Vagina (tissue), 2 donors: ENCODE measurements around the gene ERGIC1. TPM values are rescaled to one million over a fixed set of nuclear protein-coding genes. Genes with fewer than 3 reads are reported as not detected.

Experiments
- DNase-seq, 2 donors: peaks; one replicate each; pipeline ENCODE4 v3.0.0-alpha.2; 2017; ENCODE audit errors: extremely low spot score in 2 of 2
- H3K27ac ChIP-seq: fragments of 200-600 bp; sonication (generic); one replicate; pipeline ENCODE4 v1.5.1; 2019
- H3K27me3 ChIP-seq: fragments of 200-600 bp; sonication (generic); one replicate; pipeline ENCODE4 v1.5.1; 2019
- H3K36me3 ChIP-seq, 2 donors: fragments of 200-600 bp; sonication (generic); one replicate each; pipeline ENCODE4 v1.5.1; 2017 to 2019
- H3K4me1 ChIP-seq: fragments of 200-600 bp; sonication (generic); one replicate; pipeline ENCODE4 v1.5.1; 2019
- H3K4me3 ChIP-seq, 2 donors: fragments of 200-600 bp; sonication (generic); 1 replicate in 1 of 2; 2 replicates in 1 of 2; pipeline ENCODE4 v1.5.1; 2016 to 2019
- H3K9me3 ChIP-seq: fragments of 200-600 bp; sonication (generic); one replicate; pipeline ENCODE4 v1.5.1; 2019
- CTCF ChIP-seq, 3 experiments: fragments of 450-650 bp in 2 of 3; fragments of 200-600 bp in 1 of 3; sonication (generic) in 1 of 3; IDR thresholded peaks; one replicate each; pipeline ENCODE4 v1.5.1; 2017 to 2019; ENCODE audit warnings: antibody characterized with exemption in 3 of 3, mild to moderate bottlenecking in 2 of 3, moderate library complexity in 2 of 3
- POLR2A ChIP-seq, 2 donors: fragments of 450-650 bp; IDR thresholded peaks; one replicate each; pipeline ENCODE4 v1.6.1; 2017; ENCODE audit warnings: antibody characterized with exemption in 2 of 2, mild to moderate bottlenecking in 2 of 2, moderate library complexity in 2 of 2
- POLR2AphosphoS5 ChIP-seq, 2 donors: sonication (generic); formaldehyde crosslinking; IDR thresholded peaks; one replicate each; pipeline ENCODE4 v1.9.0; 2017; ENCODE audit warnings: antibody characterized with exemption in 2 of 2, mild to moderate bottlenecking in 2 of 2, low read depth in 1 of 2; ENCODE audit not compliant: insufficient read depth in 1 of 2
- intact Hi-C: fragments of 100-400 bp; cut with DNase I; formaldehyde crosslinking; loops from one replicate; pipeline ENCODE4 v1.15.1; 2023
- total RNA-seq: library from RNA; depleted of rRNA; stranded (reverse); fragments of >200 nt; gene quantifications from one replicate; pipeline ENCODE4 v1.2.3, GENCODE V29; 2016

ERGIC1 gene
- total RNA-seq, 1 donor from 2014 or later = 97.2 TPM

GRCh38 chr5:172876578-172876977 is 42.5 kb downstream of the ERGIC1 start:
- peaks cover 66% of the 10 kb centered on the region for H3K4me1 ChIP-seq
- intact Hi-C loops = no loop called here
- no peaks in the 10 kb centered on the region for H3K9me3 ChIP-seq
- H3K27me3 ChIP-seq = no peaks in the 10 kb centered on the region
- no peak overlapping the region for H3K27ac ChIP-seq
- TF ChIP-seq POLR2A (IDR thresholded peaks at IDR 0.05) (no peak), CTCF (IDR thresholded peaks at IDR 0.05) (no peak), POLR2AphosphoS5 (IDR thresholded peaks at IDR 0.05; ENCODE audit: insufficient read depth in 1 of 2, low read depth in 1 of 2) (no peak)
- no peak for DNase-seq
- no peaks in the 10 kb centered on the region for H3K36me3 ChIP-seq
- H3K4me3 ChIP-seq = no peak overlapping the region

GRCh38 chr5:172877466-172878260 is 43.6 kb downstream of the ERGIC1 start:
- Histone ChIP-seq H3K4me1 (peaks cover 55% of the 10 kb centered on the region), H3K27ac (peak overlapping the region; percentile 66), H3K27me3 (no peaks in the 10 kb centered on the region), H3K4me3 (no peak overlapping the region), H3K36me3 (peaks cover 0 to 3% of the 10 kb centered on the region in 2 donors), H3K9me3 (no peaks in the 10 kb centered on the region)
- no peak for DNase-seq
- TF ChIP-seq POLR2AphosphoS5 (IDR thresholded peaks at IDR 0.05; ENCODE audit: insufficient read depth in 1 of 2, low read depth in 1 of 2) = no peak
- TF ChIP-seq POLR2A (IDR thresholded peaks at IDR 0.05) = no peak
- TF ChIP-seq CTCF (IDR thresholded peaks at IDR 0.05) = no peak
- intact Hi-C loops = no loop called here

GRCh38 chr5:172878585-172878932 is 44.5 kb downstream of the ERGIC1 start:
- Histone ChIP-seq H3K36me3 (peaks cover 0 to 5% of the 10 kb centered on the region in 2 donors), H3K9me3 (no peaks in the 10 kb centered on the region), H3K4me1 (peaks cover 46% of the 10 kb centered on the region), H3K4me3 (peak overlapping the region; percentile 8 to 10), H3K27me3 (no peaks in the 10 kb centered on the region), H3K27ac (peak overlapping the region; percentile 66)
- DNase-seq = no peak
- TF ChIP-seq CTCF (IDR thresholded peaks at IDR 0.05) (no peak), POLR2AphosphoS5 (IDR thresholded peaks at IDR 0.05; ENCODE audit: insufficient read depth in 1 of 2, low read depth in 1 of 2) (no peak), POLR2A (IDR thresholded peaks at IDR 0.05) (no peak)
- intact Hi-C loops = no loop called here

GRCh38 chr5:172878933-172879752 is 45.1 kb downstream of the ERGIC1 start:
- H3K4me3 ChIP-seq = peak overlapping the region; percentile 8 to 10
- peak overlapping the region; percentile 66 for H3K27ac ChIP-seq
- DNase-seq = no peak
- H3K9me3 ChIP-seq = no peaks in the 10 kb centered on the region
- peaks cover 0 to 5% of the 10 kb centered on the region in 2 donors for H3K36me3 ChIP-seq
- H3K4me1 ChIP-seq = peaks cover 41% of the 10 kb centered on the region
- H3K27me3 ChIP-seq = no peaks in the 10 kb centered on the region
- intact Hi-C loops = no loop called here
- no peak for TF ChIP-seq CTCF (IDR thresholded peaks at IDR 0.05)
- TF ChIP-seq POLR2A (IDR thresholded peaks at IDR 0.05) = no peak
- no peak for TF ChIP-seq POLR2AphosphoS5 (IDR thresholded peaks at IDR 0.05; ENCODE audit: insufficient read depth in 1 of 2, low read depth in 1 of 2)
